ENCODE measurements around the gene SPATA31E1.

Gene SPATA31E1

DNA sequence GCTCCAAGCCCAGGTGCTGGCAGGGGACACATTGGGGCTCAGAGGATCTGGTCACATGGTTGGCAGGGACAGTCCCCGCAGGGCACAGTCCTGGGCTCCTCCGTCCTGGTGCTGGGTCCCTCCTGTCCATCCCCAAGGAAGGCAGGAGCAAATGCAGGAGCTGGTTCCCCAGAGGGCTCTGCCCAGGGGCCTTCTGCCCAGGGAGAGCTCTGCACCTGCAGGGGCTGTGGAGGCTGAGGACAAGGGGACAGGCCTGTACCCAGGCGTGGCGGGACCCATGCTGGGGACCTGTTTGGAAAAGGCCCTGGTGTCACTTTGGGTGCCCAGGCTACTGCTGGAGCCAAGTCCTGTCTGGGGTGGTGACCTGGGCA, 7.2 kb downstream of the SPATA31E1 start:
- Histone ChIP-seq H3K4me1 (ENCODE audit: control insufficient read depth in 2 of 2, insufficient read depth in 1 of 2, low read depth in 1 of 2, low read length in 2 of 2) (peaks cover 0 to 3% of the 10 kb centered on the region in 2 donors), H3K4me3 (ENCODE audit: low read length in 2 of 2) (peak overlapping the region in 1 of 2 donors; percentile 12), H3K27ac (replicated peaks; ENCODE audit: low read length) (no peak overlapping the region), H2BK15ac (ENCODE audit: low read length) (no peak overlapping the region), H3K9ac (ENCODE audit: low read depth, low read length, poor library complexity) (no peak overlapping the region), H4K8ac (ENCODE audit: low read depth, low read length) (no peak overlapping the region), H2AFZ (ENCODE audit: low read length) (no peak overlapping the region), H2AK5ac (ENCODE audit: low read depth, low read length) (peak overlapping the region; percentile 37), H3K27me3 (ENCODE audit: control insufficient read depth in 3 of 3, insufficient read depth in 3 of 3, low read depth in 1 of 3, low read length in 3 of 3) (no peaks in the 10 kb centered on the region), H4K91ac (ENCODE audit: low read depth, low read length, poor library complexity) (no peak overlapping the region), H3K4me2 (ENCODE audit: insufficient read depth, low read length, poor library complexity, severe bottlenecking) (no peak overlapping the region), H3K36me3 (replicated peaks in 1 of 2; ENCODE audit: control insufficient read depth in 2 of 2, insufficient read depth in 2 of 2, low read length in 2 of 2) (no peaks in the 10 kb centered on the region), H2BK12ac (ENCODE audit: low read length) (no peak overlapping the region), H3K14ac (ENCODE audit: low read length) (no peak overlapping the region), H3K23ac (ENCODE audit: low read depth, low read length, poor library complexity) (no peak overlapping the region), H2BK120ac (ENCODE audit: low read depth, low read length) (peak overlapping the region; percentile 67), H3K18ac (ENCODE audit: low read length) (peak overlapping the region; percentile 76), H3K9me3 (replicated peaks in 1 of 2; ENCODE audit: control insufficient read depth in 2 of 2, insufficient read depth in 1 of 2, low read depth in 1 of 2, low read length in 2 of 2) (peaks cover 0 to 3% of the 10 kb centered on the region in 2 donors), H3K79me1 (ENCODE audit: low read depth, low read length) (no peaks in the 10 kb centered on the region), H3K4ac (ENCODE audit: low read length) (no peak overlapping the region), H2BK5ac (ENCODE audit: low read length) (no peak overlapping the region)
- no peak for DNase-seq (ENCODE audit: low spot score)
- WGBS, 2 donors (ENCODE audit: extremely low coverage in 2 of 2, insufficient read length in 2 of 2, insufficient replicate concordance in 1 of 2) = no CpG with 5 or more reads among the region's 4 CpGs

DNA sequence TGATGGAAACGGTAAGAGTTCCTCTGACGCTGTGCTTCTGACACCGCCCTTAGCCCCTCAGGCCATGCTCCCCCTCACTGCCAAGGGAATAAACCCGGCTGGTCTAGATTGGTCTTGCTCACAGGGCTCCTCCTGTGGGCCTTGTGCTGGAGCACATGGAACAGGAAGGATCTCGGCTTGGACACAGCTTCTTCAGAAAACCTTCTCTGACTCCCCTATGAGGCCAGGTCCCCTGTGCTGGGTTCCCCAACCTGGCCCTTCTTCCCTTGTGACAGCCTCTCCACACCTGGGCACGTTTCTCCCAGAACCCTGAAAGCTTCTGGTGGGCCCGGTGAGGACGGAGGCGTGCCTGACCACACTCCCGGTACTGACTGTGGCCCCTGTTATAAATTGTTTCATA, 8.2 kb downstream of the SPATA31E1 start:
- Histone ChIP-seq H3K79me1 (ENCODE audit: low read depth, low read length) (no peaks in the 10 kb centered on the region), H2BK15ac (ENCODE audit: low read length) (no peak overlapping the region), H3K4ac (ENCODE audit: low read length) (no peak overlapping the region), H3K18ac (ENCODE audit: low read length) (no peak overlapping the region), H3K23ac (ENCODE audit: low read depth, low read length, poor library complexity) (no peak overlapping the region), H3K9me3 (replicated peaks in 1 of 2; ENCODE audit: control insufficient read depth in 2 of 2, insufficient read depth in 1 of 2, low read depth in 1 of 2, low read length in 2 of 2) (peaks cover 0 to 4% of the 10 kb centered on the region in 2 donors), H2AK5ac (ENCODE audit: low read depth, low read length) (no peak overlapping the region), H3K36me3 (replicated peaks in 1 of 2; ENCODE audit: control insufficient read depth in 2 of 2, insufficient read depth in 2 of 2, low read length in 2 of 2) (no peaks in the 10 kb centered on the region), H3K9ac (ENCODE audit: low read depth, low read length, poor library complexity) (no peak overlapping the region), H3K14ac (ENCODE audit: low read length) (no peak overlapping the region), H3K4me1 (ENCODE audit: control insufficient read depth in 2 of 2, insufficient read depth in 1 of 2, low read depth in 1 of 2, low read length in 2 of 2) (peaks cover 0 to 4% of the 10 kb centered on the region in 2 donors), H3K27ac (replicated peaks; ENCODE audit: low read length) (no peak overlapping the region), H3K4me2 (ENCODE audit: insufficient read depth, low read length, poor library complexity, severe bottlenecking) (no peak overlapping the region), H2AFZ (ENCODE audit: low read length) (no peak overlapping the region), H3K4me3 (ENCODE audit: low read length in 2 of 2) (no peak overlapping the region), H2BK12ac (ENCODE audit: low read length) (no peak overlapping the region), H4K8ac (ENCODE audit: low read depth, low read length) (no peak overlapping the region), H4K91ac (ENCODE audit: low read depth, low read length, poor library complexity) (no peak overlapping the region), H3K27me3 (ENCODE audit: control insufficient read depth in 3 of 3, insufficient read depth in 3 of 3, low read depth in 1 of 3, low read length in 3 of 3) (no peaks in the 10 kb centered on the region), H2BK5ac (ENCODE audit: low read length) (no peak overlapping the region), H2BK120ac (ENCODE audit: low read depth, low read length) (no peak overlapping the region)
- WGBS, 2 donors (ENCODE audit: extremely low coverage in 2 of 2, insufficient read length in 2 of 2, insufficient replicate concordance in 1 of 2) = no CpG with 5 or more reads among the region's 10 CpGs
- no peak for DNase-seq (ENCODE audit: low spot score)

DNA sequence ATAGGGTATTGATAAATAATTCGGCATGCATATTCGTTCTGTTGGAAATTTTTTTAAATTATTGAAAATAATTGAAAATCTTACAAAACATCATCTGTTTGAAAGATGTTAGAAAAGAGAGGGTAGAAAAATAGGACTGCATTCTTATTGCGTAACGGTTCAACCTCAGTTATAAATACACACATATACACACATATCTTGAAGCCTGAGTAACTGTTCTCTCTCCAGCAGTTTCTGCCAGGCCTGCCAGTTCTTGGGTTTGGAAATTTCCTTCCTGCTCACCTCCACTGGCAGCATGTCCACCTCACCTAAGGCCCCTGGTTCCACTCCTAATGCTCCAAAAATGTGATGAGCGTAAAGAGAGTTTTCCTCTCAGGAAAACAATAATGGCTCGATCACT, 9.1 kb downstream of the SPATA31E1 start:
- DNase-seq (ENCODE audit: low spot score) = no peak
- no peaks in the 10 kb centered on the region for H3K36me3 ChIP-seq (replicated peaks in 1 of 2; ENCODE audit: control insufficient read depth in 2 of 2, insufficient read depth in 2 of 2, low read length in 2 of 2)
- no peak overlapping the region for H3K4me3 ChIP-seq (ENCODE audit: low read length in 2 of 2)
- no peak overlapping the region for H3K18ac ChIP-seq (ENCODE audit: low read length)
- WGBS, 2 donors (ENCODE audit: extremely low coverage in 2 of 2, insufficient read length in 2 of 2, insufficient replicate concordance in 1 of 2) = 100% methylated on average over 2 of the region's 6 CpGs; no CpG with 5 or more reads in 1 of the 2 donors
- peaks cover 0 to 4% of the 10 kb centered on the region in 2 donors for H3K9me3 ChIP-seq (replicated peaks in 1 of 2; ENCODE audit: control insufficient read depth in 2 of 2, insufficient read depth in 1 of 2, low read depth in 1 of 2, low read length in 2 of 2)
- no peaks in the 10 kb centered on the region for H3K79me1 ChIP-seq (ENCODE audit: low read depth, low read length)
- peaks cover 0 to 4% of the 10 kb centered on the region in 2 donors for H3K4me1 ChIP-seq (ENCODE audit: control insufficient read depth in 2 of 2, insufficient read depth in 1 of 2, low read depth in 1 of 2, low read length in 2 of 2)
- H4K8ac ChIP-seq (ENCODE audit: low read depth, low read length) = no peak overlapping the region
- H3K23ac ChIP-seq (ENCODE audit: low read depth, low read length, poor library complexity) = no peak overlapping the region
- H3K4me2 ChIP-seq (ENCODE audit: insufficient read depth, low read length, poor library complexity, severe bottlenecking) = no peak overlapping the region
- no peak overlapping the region for H2AK5ac ChIP-seq (ENCODE audit: low read depth, low read length)
- no peak overlapping the region for H3K27ac ChIP-seq (replicated peaks; ENCODE audit: low read length)
- H2BK15ac ChIP-seq (ENCODE audit: low read length) = no peak overlapping the region
- H2BK12ac ChIP-seq (ENCODE audit: low read length) = no peak overlapping the region
- no peak overlapping the region for H2AFZ ChIP-seq (ENCODE audit: low read length)
- H3K9ac ChIP-seq (ENCODE audit: low read depth, low read length, poor library complexity) = no peak overlapping the region
- H3K14ac ChIP-seq (ENCODE audit: low read length) = no peak overlapping the region
- no peaks in the 10 kb centered on the region for H3K27me3 ChIP-seq (ENCODE audit: control insufficient read depth in 3 of 3, insufficient read depth in 3 of 3, low read depth in 1 of 3, low read length in 3 of 3)
- H2BK120ac ChIP-seq (ENCODE audit: low read depth, low read length) = no peak overlapping the region
- no peak overlapping the region for H4K91ac ChIP-seq (ENCODE audit: low read depth, low read length, poor library complexity)
- no peak overlapping the region for H2BK5ac ChIP-seq (ENCODE audit: low read length)
- H3K4ac ChIP-seq (ENCODE audit: low read length) = no peak overlapping the region

DNA sequence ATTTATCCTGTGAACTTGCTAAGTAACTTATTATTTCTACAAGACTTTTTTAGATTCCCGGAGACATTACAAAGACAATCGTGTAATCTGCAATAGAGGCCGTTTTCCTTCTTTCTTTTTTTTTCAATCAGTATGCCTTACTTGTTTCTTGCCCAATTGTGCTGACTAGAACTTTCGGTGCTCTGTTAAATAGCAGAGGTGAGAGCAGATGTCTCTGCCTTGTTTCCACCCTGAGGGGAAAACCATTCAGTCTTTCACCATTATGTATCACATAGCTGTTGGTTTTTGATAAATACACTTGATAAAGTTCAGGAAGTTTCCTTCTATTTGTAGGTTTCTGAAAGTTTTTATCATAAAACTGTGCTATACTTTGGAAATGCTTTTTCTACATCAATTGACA, 10.3 kb downstream of the SPATA31E1 start:
- H3K79me1 ChIP-seq (ENCODE audit: low read depth, low read length) = no peaks in the 10 kb centered on the region
- H3K23ac ChIP-seq (ENCODE audit: low read depth, low read length, poor library complexity) = no peak overlapping the region
- H2AFZ ChIP-seq (ENCODE audit: low read length) = no peak overlapping the region
- H2BK15ac ChIP-seq (ENCODE audit: low read length) = no peak overlapping the region
- H3K9me3 ChIP-seq (replicated peaks in 1 of 2; ENCODE audit: control insufficient read depth in 2 of 2, insufficient read depth in 1 of 2, low read depth in 1 of 2, low read length in 2 of 2) = peaks cover 0 to 4% of the 10 kb centered on the region in 2 donors
- no peak overlapping the region for H2AK5ac ChIP-seq (ENCODE audit: low read depth, low read length)
- no peak overlapping the region for H2BK120ac ChIP-seq (ENCODE audit: low read depth, low read length)
- no peak overlapping the region for H4K91ac ChIP-seq (ENCODE audit: low read depth, low read length, poor library complexity)
- H3K27ac ChIP-seq (replicated peaks; ENCODE audit: low read length) = no peak overlapping the region
- no peak overlapping the region for H2BK12ac ChIP-seq (ENCODE audit: low read length)
- H3K36me3 ChIP-seq (replicated peaks in 1 of 2; ENCODE audit: control insufficient read depth in 2 of 2, insufficient read depth in 2 of 2, low read length in 2 of 2) = no peaks in the 10 kb centered on the region
- WGBS, 2 donors (ENCODE audit: extremely low coverage in 2 of 2, insufficient read length in 2 of 2, insufficient replicate concordance in 1 of 2) = no CpG with 5 or more reads among the region's 4 CpGs
- DNase-seq (ENCODE audit: low spot score) = no peak
- H3K4me3 ChIP-seq (ENCODE audit: low read length in 2 of 2) = no peak overlapping the region
- H3K4me2 ChIP-seq (ENCODE audit: insufficient read depth, low read length, poor library complexity, severe bottlenecking) = no peak overlapping the region
- H3K27me3 ChIP-seq (ENCODE audit: control insufficient read depth in 3 of 3, insufficient read depth in 3 of 3, low read depth in 1 of 3, low read length in 3 of 3) = no peaks in the 10 kb centered on the region
- H3K4ac ChIP-seq (ENCODE audit: low read length) = no peak overlapping the region
- H2BK5ac ChIP-seq (ENCODE audit: low read length) = no peak overlapping the region
- H3K14ac ChIP-seq (ENCODE audit: low read length) = no peak overlapping the region
- no peak overlapping the region for H3K18ac ChIP-seq (ENCODE audit: low read length)
- no peak overlapping the region for H3K9ac ChIP-seq (ENCODE audit: low read depth, low read length, poor library complexity)
- H4K8ac ChIP-seq (ENCODE audit: low read depth, low read length) = no peak overlapping the region
- peaks cover 0 to 4% of the 10 kb centered on the region in 2 donors for H3K4me1 ChIP-seq (ENCODE audit: control insufficient read depth in 2 of 2, insufficient read depth in 1 of 2, low read depth in 1 of 2, low read length in 2 of 2)
